GM21423 (cell line): ENCODE results near the gene PARS2.
"Not testable (repeated sequence)": the region's sequence is repeated elsewhere in the genome, so short reads cannot be mapped to it uniquely, and the experiment has no call there.

Source experiments
- ATAC-seq: cut with Tn5 transposase; IDR thresholded peaks from one replicate; pipeline ENCODE4 v1.9.1; 2021; ENCODE audit warnings: mild to moderate bottlenecking, moderate library complexity; ENCODE audit not compliant: unreplicated experiment

The PARS2 gene

DNA sequence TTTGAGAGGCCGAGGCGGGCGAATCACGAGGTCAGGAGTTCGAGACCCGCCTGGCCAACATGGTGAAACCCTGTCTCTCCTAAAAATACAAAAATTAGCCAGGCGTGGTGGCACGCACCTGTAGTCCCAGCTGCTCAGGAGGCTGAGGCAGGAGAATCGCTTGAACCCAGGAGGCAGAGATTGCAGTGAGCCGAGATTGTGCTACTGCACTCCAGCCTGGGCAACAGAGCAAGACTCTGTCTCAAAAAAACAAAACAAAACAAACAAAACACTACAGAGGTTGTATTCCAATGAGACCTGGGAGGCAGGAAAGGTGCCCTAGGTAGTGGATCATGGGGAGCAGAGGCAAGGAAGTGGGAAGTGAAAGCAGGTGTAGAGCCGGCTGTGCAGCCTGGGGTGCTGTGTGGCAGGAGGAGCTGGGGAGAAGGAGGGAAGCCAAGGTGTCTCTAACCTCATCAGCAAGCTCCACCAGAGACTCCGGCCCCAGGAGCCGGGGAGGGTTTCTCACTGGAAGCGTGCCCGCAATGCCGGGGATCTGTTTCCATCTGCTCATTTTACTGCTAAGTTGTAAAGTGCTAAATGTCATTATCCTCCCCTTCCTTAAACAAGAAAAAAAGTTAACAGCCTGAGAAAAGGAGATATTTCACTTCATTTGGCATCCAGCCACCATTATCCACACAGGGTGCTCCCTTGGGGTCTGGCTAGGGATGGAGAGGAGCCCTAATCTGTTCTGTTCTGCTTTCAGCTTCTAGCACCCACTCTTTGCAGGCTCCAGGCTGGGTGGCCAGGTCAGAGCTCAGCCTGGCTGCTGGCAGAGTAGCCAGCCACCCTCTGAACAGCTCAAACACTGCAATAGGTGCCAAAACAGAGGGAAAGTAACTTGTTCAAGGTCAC lies 11.8 kb upstream of the PARS2 start:
- ATAC-seq = not testable (repeated sequence)

DNA sequence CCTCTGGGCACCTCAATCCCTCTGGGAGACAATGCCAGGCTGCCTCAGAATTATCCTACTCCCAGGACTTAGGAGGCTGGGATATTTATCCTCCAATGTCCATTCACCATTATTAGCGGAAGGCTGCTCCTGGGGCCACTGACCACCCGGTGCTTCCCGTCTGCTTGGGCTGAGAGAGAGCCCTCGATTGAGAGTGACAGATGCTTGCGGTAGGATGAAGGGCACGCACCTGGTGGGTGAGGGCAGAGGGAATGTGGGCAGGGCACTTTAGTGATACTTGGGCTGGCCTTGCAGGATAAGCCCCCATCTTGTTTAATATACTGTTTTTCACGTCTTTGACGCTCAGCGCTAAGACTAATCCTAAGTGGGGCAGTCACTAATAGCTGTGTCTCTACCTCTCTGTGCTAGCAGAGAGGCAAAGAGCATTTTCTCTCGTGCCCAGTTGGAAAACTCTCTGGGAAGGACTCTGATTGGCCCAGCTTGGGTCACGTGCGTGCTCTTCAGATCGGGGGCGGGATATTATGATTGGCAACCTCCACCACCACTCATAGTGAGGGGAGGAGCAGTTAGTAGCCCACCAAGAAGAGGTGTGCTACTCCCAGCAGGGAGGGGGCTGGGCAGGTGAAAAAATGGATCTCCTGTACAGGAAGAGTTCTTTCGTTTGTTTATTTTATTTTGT lies 10.6 kb upstream of the PARS2 start:
- ATAC-seq = no peak

DNA sequence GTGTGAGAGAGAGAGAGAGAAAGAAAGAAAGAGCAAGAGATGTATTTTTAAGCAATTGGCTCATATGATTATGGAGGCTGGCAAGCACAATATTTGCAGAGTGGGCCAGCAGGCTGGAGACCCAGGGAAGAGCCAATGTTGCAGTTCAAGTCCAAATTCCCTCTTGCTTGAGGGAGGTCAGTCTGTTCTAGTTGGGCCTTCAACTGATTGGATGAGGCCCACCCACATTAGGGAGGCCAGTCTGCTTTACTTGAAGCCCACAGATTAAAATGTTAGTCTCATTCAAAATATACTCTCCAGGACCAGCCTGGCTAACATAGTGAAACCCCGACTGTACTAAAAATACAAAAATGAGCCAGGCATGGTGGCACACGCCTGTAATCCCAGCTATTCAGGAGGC lies 8.6 kb upstream of the PARS2 start:
- no peak for ATAC-seq

GRCh38 chr1:54768093-54768492 lies 3.8 kb upstream of the PARS2 start:
- no peak for ATAC-seq

GRCh38 chr1:54767526-54767925 lies 3.2 kb upstream of the PARS2 start:
- no peak for ATAC-seq

DNA sequence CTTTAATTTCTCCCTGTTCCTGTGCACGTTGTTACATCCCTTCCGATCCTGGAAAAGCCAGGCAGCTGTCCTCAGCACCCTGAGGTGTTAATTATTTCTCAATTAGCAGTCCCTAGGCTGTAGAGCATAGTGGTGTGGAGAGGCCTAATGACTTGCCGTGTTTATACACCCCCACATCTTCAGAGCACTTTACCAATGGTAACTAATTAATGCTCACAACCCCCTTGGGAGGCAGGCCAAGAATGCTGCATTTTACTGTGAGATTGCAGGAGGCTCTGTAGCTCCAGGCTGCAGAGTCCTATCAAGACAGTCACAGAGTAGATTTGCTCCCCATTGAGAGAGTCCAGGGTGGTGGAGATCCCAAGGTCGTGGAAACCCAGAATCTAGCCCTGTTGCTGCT lies 2.4 kb upstream of the PARS2 start:
- no peak for ATAC-seq

- peak; percentile 12 for ATAC-seq
Observed at GRCh38 chr1:54764922-54765561, 719 bp upstream of the PARS2 start.

- ATAC-seq = no peak
Observed at GRCh38 chr1:54763816-54764132, 549 bp downstream of the PARS2 start.

DNA sequence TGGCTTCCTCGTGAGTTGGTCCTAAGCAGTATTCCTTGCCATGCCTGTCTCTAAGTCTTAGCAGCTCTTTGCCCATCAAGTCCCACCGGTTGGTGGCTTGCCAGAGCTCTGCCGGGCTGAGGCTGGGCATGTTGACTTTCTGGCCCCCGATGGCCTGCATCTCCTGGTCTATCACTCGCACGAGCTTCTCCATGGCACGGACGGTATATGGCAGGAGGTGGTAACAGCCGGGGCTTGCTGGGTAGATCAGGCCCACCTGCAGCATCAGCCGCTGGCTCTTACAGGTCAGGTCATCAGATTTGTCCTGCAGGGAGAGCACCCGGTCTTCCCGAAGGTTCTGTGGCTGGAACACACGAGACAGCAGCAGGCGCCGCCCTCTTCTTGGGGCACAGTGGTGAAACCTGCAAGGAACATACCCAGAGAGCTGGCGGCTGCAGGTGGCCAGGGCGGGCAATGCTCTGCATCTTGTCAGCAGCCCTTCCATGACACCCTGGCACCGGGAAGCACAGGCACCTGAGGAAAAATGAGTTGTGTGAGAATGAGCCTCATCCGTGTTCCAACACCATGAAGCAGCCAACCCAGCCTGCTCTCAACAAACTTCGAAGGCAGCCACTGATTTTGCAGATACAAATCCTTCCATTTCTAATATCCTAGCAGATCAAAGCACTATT lies 5.5 kb downstream of the PARS2 start:
- no peak for ATAC-seq

DNA sequence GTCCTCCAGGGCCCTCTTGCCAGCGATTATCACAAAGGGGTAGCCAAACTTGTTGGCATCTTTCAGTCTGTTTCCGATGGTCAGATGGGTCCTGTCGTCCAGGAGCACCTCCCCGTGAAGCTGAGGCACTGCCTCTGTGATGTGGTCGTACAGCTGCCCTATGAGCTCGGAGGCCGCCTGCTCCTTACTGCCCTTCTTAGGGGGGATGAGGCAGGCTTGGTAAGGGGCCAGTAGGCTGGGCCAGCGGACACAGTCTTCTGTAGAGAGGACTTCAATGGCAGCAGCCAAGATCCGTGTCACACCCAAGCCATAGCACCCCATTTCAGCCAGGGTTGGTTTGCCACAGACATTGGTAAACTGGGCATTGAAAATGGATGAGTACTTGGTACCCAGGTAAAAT lies 6.5 kb downstream of the PARS2 start:
- ATAC-seq = no peak

DNA sequence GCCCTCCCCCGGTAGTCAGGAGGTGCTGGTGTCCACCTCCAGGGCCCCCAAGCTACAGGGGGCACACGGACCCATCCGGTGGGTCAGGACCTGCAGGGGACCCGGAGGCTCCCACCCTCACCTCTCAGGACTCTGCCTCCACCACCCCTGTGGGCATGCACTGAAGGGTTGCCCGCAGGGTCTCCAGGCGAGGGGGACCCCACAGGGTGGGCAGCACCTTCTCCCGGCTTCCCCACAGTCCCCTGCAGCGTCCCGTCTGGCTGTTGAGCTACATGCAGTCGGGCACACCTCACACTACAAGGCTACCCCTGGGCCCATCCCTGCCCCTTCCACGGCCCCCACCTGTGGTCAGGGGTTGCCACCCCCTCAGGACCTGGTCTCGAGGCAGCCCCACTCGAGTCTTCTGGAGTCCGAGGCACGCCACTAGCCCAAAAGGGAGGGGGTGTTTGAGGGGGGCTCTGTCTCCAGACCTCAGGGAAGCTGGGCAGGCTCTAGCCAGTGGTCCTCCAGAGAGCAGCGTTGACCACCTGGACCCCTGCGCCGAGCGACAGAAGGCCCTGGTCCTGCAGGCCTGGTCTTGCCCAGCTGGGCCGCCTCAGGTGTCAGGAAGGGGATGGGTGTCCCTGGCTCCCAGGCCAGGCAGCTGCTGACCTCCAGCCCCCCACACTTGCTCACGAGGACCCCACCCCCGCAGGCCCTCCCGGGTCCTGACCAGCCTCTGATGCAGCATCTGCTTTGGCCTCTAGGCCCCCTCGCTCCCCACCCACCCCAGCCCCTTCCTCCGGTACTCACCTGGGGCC lies 9.6 kb downstream of the PARS2 start:
- no peak for ATAC-seq

DNA sequence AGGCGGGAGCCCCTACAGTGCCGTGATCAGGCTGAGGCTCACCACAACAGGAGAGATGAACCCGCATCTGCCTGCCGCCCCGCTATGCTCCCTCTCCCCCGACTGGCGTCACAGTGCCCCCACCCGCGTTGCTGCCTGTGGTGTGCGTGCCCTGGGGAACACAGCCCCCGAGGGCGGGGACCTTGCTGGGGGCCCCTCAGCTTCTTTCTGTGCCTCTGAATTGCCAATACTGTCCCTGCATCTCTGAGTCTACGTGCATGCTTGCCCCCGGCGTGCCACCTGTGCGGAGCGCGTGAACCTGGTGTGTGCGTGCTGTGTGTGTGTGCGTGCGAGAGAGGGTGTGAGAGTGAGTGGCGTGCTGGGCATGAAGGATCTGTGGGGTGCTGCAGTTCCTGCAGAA lies 10.3 kb downstream of the PARS2 start:
- ATAC-seq = no peak

DNA sequence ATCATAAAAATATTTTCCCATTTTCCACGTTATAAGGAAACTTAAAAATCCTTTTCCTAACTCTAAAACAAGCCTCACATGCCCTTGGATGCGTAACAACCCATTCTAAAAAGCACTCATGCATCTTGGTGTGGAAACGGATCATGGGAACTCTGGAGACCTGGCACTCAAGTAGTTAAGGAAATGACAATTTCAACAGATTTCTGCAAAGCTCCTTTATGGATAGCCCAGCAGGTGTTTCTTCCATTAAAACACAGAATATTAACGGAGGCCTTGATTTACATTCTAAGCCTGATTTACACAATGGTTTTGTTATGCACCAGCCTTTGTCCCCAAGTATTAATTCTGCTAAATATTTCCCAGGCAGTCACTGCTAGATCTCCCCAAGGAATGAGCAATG lies 12.9 kb downstream of the PARS2 start:
- no peak for ATAC-seq

- ATAC-seq = no peak
Observed at GRCh38 chr1:54750596-54750995, 13.7 kb downstream of the PARS2 start.

DNA sequence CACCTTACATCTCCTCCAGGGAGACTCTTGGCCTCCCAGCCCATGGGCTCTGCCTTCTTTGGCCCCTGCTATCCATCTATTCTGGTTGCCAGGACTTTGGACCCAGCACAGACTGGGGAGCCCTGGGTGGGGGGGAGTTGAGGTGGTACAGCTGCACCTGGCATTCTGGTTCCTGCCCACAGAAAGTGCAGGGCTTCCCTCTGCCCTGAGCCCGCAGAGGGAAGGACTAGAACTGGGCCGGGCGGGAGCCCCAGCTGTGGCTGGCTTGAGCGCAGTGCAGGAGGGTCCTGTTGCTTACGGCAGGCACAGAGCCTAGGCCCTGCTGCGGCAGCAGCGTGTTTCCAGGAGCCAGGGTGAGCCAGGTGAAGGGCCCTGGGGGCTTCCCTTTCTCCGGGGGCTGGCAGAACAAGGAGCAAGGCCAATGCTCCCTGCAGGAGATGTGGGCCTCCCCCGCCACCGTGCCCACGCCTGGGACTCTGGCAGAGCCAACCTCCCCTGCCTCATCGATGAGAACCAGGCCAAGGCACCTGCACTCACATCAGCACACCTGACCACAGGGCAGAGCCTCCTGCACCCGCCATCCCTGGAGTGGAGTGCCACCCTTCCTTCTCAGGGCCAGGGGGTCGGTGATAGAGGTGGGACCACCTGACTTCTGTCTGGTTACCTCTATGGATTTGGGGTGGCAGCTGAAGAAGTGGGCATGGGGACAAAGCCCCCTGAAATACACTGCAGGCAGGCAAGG lies 16.1 kb downstream of the PARS2 start:
- no peak for ATAC-seq

GRCh38 chr1:54745864-54746263 lies 18.5 kb downstream of the PARS2 start:
- no peak for ATAC-seq

DNA sequence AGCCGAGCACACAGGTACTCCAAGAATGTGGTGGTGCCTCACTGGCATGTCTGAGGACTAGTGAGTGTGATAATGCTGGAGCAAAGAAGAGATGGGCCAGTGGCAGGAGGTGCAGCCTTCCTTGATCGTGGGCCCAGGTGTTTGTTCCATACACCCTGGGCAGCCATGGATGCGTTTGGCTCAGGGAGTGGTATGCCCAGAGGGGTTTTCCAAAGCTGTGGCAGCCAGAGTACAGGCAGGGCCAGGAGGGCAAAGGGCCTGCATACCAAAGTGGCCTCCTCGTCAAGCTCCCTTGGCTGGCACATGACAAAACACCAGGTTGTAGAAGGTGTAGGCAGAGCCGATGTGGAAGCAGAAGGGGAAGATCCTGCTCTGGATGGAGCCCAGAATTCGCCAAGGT lies 19.0 kb downstream of the PARS2 start:
- no peak for ATAC-seq

DNA sequence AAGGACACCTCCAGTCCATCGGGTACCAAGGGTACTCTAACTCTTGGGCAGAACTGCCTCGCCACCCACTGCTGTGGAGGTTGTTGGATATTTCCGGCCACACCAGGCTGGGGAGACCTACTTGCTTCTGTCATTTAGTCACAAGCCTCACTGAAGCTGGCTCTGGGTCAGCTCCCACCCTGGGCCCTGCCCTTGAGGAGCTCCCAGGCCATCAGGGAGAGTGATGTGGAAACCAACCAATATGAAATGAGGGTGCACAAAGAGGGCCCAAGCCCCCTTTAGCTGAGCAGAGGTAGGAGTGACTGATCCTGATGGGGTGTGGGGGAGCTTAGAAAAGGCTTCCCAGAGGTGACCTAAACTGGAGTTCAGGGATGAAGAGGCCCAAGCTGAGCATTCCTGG lies 19.6 kb downstream of the PARS2 start:
- ATAC-seq = no peak

DNA sequence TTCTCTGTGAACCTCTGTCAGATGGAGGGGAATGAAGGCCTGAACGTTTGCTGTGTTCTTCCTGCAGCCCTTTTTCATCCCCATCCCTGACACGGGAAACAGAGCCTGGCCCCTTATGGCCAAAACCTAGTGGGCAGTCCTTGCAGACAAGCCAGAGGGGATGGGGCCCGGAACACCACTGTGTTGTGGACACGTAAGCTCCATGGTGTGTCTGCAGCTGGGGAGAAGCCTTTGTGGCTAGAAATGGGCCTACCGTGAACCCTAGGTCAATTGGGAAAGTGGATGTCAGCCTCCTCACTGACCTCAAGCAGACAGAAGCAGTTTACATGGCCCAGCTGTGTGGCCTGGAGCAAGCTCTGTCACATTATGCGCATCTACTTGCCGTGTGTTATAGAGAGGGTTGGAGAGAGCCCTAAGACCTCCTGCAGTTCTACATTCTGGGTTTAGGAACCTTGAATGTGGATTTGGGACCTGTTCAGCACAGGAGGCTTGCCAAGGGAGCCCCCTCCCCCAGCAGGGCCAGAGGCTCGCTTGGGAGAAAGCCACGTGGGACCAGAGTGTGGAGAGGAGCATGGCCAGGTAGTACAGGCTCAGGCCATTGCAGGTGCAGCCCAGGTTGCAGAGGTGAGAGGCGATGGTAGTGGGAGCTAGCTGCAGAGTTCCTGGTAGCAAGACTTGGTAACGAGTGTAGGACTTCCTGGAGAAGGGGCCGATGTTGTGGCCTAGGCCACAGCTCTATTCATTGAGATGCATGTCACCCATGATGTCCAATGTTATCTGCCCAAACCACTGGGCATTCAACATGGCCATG lies 20.7 kb downstream of the PARS2 start:
- ATAC-seq = no peak
